Activated CD8-positive, alpha-beta memory T cell treated with anti-CD3 and anti-CD28 coated beads, Interleukin-2, amount 50 U/mL, for 24 hours (primary cell): ENCODE measurements around the gene ITPR3.

Experiments
- DNase-seq: peaks from one replicate; pipeline ENCODE4 v3.0.0-alpha.2; 2020; ENCODE audit errors: extremely low read depth

Gene ITPR3

DNA sequence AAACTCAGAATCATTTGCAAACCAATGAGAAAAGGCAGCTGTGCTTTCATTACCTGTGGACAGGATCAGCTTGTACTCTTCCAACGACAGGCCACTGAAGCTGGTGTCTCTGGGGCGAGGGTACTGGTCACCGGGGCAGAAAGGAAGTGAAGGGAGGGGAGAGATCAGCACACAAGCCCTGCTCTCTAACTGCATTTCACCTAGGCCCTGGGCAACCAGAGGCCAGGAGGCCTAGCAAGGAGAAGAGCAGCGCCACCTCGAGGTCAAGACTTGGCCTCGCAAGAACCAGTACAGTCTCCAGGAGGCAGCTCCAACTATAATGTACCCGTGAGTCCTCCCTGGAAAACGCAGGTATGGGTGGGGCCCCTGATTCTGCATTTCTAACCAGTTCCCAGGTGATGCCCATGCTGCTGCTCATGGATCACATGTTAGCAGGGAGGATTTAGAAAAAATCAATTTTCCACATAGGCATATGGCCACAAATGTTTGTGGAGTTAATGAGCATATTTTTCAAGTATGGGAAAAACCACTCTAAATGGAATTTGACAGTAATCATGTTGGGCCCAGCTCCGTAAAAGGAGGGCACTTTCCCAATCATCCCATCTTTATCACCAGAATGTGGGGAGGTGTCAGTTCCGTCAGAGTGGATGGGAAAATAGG, 79.4 kb downstream of the ITPR3 start:
- DNase-seq: peak; percentile 53

DNA sequence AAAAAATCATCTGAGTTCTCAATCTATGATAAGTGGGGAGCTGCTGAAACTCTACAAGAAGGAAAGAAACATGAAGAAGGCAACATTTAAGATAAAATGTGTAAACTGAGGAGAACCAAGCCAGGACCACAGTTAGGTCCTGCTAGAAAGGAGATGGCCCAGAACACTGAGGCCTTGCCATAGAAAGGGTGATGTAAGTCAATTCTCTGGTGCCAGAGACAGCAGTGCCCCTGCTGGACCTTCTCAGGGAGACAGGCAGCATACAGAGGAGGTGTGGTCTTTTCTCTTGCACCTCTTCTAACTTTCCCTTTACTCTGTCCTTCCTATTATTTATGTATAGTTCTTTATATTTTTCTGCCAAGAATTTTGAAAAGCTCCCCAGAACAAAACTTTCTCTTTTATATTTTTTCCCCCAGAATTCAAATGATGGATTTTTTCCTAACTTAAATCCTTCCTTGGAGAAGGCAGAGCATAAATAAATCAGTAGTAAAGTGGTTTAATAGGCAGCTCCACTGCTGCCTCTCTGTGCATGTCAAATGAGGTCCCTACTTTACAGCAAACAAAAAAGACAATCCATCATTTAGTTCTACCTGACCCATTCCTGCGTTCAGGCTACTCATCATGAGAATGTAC, 81.3 kb downstream of the ITPR3 start:
- no peak for DNase-seq

DNA sequence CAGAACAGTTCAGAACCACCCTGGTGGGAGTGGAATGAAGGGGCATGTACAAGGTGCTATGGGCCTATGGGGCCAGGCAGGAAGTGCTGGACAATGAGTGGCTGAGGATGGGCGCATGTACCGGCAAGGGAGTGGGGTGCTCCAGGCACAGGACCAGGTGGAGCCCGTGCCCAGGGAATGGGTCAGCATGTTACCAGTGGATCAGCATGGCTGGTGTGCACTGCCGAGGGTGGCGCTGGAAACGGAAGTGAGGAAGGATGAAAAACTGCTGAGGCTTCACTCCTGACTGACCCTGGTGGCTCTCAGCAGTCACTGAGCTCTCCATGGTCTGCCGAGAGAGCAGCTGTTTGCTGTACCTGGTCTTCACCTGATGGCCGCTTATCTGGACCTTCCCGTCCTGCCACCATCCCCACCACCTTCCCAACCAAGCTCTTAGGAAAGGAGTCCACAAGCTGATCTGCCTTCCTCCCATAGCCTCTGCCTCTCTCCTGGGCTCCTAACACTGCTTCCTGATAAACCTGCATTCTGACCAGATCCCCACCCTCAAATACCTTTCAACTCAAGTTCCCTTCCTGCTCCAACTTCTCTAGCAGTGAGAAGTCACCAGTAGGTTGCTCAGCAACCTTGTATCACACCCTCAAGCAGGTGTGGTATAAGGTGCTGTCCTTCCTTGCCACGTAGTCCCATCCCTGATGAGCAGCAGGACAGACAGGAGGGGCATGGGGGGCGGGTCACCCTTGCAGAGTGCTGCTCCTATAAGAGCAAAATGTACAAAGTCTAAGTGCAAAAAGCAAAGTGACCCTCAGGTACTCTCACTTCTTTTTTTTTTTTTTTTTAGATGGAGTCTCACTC, 83.3 kb downstream of the ITPR3 start:
- DNase-seq: no peak

DNA sequence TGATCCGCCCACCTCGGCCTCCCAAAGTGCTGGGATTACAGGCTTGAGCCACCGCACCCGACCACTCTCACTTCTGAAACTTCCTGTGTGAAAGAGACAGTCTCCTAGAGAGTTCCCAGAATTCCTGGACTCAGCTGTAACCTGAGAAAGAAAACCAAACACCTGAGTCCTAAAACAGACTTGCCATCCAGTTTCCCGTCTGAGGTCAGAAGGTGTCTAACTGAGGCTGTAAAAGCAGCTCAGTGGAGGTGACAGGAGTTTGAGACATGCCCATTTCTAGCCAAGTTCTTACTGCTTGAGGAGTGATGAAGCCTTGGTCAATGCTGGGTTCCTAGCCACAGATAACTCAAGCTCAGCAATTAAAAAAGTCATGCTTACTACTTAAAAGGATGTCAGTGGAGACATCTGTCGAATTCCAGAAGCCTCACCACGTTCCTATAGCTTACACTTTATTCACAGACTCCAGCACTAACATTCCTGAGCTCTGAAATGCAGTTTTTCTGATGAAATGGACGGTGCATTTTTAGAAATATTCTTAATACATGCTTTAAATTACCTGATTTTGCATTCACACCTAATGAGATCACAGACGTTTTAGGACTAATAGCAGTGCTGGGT, 84.3 kb downstream of the ITPR3 start:
- DNase-seq: no peak

DNA sequence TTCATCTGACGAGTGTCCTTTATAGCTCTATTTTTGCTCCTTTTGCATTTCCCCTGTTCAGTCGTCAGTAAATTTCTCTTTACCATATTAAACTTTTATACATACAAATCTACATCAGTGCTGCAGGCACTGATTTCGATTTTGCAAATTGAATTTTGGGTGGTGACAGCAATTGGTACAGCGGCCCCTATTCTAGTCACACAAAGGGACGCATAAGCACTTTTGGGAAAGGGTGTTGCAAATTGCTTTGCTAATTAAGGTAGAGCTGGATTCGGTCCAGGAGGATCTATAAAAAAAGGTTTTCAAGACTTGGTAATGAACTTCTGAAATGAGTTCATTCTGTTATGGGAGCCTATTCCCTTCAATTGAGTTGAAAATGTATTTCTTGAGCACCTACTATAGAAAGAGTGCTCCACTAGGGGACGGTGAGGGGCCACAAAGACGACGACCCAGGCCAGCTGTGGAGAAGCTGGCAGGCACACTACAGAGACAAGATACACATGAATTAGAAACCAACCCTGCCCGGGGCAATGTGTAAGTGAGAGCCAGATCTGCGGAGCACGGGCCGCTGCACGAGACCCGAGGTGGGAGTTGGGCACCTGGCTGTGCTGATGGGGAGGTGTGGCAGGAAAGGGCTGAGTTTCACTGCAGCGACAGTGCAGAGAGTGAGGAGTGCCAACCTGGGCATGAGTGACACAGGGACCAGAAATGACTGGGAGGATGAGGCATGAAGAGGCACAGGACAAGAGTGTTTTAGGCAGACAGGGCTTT, 85.0 kb downstream of the ITPR3 start:
- no peak for DNase-seq

DNA sequence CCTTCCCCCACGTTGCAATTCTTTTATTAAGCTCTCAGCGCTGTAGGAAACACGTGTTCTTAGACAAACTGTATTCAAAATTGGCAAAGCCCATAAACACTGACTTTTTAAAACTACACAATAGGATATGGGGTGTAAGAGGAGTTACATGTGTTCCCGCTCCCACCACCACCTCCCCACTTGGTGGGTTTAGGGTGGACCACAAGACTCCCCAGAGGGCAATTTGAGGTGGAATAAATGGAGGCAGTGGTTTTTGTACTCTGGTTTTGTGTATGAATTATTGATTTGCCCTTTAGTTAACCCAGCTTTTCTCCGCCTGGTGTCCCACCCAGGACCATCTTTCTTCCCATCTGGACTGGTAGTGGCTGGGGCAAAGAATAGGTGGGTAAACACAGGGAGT, 86.6 kb downstream of the ITPR3 start:
- DNase-seq: no peak

DNA sequence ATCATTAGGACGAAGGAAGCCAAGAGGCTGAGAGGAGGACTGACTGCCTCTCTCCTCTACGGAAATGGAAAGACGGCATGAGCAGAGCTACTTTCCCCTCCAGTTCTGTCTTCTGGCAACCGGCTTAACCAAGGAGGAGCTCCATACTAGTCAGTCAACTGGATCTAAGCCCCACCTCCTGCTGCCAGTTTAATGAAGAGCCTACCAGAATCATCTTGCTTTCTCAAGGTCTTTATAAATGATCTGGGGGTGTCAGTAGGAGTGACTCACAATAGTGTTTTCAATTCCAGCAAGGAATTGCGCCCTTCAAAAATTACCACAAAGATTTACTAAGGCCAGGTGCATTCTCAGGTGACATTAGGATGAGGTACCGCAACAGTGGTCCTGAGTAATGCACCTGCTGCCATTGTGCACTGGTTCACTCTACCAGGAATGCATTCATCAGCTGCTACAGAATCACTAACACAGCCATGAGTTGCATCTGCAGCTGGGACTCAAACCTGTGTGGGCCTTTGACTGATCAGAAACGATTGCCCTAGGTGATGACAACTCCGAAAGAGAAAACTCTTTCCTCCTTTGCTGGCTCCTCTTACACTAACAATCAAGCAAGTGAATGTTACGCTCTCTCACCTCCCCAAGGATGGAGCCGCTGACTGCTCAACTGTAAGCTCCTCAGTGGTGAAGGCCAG, 87.5 kb downstream of the ITPR3 start:
- DNase-seq: no peak

DNA sequence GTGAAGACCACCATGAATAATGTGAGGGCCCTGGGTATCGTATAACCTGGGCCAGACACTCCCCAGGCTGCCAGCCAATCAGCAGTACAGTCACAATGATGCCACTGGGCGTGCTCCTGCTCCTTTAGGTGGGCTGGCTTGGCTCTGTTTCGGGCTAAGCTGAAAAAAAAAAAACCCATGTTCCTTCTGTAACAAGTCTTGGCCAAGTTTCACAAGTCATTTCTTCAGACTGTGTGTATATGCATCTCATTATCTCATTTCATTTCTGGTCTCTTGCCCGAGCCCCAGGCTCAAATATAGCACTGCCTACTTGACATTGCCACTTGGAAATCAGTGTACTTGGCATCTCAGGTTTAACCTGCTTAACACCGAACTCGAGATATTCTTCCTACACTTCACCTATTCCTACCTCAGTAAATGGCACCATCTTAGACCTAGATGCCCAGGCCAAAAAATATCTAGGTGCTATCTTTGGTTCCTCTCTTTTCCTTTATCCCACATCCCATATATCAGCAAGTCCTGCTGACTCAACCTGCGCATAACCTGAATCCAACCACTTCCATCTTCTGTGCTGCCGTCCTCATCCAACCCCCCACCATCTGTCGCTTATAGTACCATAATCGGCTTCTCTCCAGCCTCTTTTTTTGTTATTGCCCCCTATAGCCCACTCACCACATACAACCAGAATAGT, 88.6 kb downstream of the ITPR3 start:
- no peak for DNase-seq

DNA sequence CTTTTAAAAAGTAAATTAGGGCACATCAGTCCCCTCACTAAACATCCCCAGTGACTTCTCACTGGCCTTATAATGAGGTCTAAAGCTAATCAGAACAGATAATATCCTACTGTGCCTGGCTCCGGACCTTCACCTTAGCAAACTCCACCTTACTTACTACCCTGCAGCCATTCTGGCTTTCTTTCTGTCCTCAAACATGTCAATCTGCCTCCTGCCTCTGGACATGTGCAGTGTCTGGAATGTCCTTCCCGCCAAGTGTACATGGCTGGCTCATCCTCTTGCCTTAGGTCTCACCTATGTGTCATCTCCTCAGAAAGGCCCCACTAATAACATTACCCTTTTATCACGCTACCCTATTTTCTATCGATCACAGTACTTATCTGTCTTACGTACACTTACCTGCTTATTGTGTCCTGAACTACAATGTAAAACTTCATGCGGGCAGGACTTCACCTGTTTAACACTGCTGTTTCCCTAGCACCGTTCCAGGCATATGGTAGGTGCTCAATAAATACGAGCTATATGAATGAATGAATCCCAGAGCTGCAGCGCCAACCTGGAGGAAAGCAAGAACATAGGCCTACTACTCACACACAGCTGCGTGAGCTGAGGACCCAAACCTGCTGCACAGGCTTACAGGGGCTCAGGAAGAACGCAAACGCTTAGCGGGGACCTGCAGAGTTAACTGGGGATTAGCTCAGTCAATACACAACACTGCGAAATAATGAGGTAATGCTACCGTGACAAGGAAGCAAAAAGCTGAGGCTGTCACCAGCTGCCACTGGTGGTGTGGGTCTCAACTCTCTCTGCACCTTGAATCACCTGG, 89.4 kb downstream of the ITPR3 start:
- DNase-seq: no peak

DNA sequence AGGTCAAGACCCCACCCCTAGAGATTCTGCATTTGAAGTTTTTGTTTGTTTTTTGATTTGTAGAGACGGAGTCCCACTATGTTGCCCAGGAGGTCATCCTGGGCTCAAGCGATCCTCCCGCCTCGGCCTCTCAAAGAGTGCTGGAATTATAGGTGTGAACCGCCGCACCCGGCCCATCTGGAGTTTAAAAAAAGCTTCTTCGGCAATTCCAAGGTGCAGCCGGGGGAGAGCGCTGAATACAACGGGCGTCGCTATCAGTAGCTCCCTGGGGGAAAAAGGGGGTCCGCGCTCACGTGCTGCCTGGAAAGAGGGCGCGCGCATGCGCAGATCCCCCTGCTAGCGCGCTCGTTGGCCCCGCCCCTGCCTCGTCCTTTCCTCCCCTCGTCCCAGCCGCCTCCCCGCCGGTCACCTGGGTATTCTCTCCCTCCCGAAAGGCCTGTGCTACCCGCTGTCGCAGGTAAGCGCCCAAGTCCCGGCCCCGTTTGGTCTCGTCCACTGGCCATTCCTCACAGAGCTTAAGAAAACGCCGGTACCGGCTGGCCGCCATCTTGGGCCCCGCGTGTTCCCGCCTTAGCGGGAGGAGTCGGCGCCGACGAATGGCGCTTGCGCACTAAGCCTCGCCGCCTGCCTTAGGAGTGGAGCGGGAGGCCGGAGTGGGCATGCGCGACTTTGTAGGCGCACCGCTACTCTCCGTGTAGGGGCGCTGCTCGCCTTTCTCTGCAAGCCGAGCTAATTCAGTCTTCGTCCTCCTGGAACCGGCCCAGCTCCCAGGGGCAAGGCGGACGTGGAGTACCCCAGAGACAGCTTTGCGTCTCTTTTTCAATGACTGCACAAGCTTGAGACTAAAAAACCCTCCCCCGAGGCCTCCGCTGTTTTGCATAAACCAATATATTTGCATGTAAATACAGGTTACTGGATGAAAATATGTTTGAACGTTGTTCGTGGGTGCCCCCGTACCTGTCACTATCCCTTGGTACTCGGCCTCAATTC, 90.3 kb downstream of the ITPR3 start, which contains the start of gene UQCC2:
Gene UQCC2, minus strand, starts transcription at position 561 of the 990 bp plus-strand sequence. Its CDS starts 14 bp downstream, at position 547.
- peak; percentile 92 for DNase-seq

DNA sequence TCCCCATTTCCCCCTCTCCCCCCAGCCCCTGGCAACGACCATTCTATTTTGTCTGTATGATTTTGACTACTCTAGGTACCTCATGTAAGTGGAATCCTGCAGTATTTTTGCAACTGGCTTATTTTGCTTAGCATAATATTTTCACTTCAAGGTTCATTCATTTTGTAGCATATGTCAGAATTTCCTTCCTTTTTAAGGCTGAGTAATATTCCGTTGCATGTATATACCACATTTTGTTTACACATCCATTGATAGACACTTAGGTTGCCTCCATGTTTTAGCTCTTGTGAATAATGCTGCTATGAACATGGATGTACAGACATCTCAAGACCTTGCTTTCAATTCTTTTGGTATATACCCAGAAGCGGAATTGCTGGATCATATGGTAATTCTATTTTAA, 91.8 kb downstream of the ITPR3 start:
- no peak for DNase-seq

DNA sequence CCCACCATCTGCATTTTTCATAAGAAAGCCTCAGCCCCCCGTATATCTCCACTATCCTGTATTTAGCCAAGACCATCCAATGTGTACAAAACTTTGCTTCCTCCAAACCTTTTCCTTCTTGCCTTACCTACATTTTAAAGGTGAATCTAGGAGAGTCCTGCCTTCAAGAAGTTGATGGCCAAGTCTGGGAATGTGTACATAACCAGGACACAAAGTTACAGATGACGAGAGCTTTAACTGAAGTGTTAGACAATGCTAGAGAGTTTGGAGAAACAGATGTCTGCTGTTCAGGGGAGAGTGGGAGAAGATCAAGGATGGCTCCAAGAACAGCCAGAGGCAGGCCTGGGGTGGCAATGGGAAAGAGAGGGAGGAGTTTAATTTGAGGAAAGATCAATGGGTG, 92.7 kb downstream of the ITPR3 start:
- DNase-seq: no peak

DNA sequence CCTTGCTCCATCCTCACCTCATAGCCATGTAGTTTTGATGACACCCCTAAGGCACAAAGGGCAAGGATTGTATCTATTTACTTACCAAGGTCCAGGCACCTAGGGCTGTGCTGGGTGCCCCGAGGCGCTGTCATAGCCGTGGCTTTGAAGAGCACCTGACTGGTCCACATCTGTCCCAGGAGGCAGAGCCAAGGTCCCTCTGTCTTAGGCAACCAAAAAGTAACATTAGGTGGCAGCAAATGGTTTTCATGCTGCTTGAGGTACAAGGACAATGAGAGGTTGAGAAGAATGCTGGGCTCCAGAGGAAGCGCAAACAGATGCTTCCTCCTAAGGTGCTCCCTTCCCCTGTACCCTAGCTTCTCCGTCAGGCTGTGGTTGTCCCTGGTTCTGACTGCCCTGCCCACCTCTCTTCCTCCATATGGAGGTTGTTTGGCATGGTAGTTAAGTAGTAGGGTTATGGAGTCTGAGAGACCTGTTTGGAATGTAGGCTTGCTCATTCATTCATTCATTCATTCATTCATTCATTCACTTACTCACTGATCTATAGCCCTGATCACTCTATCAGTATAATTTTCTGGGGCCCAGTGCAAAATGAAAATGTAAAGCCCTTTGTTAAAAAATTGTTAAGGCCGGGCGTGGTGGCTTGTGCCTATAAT, 93.4 kb downstream of the ITPR3 start:
- no peak for DNase-seq

DNA sequence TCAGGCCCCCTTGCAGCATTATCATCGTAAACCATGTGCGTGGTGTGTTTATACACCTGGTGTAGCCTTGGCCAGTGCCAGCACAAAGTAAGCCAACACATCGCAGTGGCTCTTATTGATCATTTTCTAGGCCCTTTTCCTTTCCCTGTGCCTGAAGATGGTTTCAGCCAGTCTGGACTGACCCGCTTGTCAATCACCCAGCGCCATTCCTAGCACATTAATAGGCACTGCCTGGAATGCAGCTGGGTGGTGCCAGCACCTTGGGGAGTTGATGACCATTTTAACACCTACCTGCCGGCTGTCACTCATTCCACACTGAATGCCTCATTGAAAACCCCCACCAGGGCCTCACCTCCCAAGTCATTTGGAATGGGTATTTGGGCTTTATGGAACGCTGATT, 95.3 kb downstream of the ITPR3 start:
- no peak for DNase-seq

DNA sequence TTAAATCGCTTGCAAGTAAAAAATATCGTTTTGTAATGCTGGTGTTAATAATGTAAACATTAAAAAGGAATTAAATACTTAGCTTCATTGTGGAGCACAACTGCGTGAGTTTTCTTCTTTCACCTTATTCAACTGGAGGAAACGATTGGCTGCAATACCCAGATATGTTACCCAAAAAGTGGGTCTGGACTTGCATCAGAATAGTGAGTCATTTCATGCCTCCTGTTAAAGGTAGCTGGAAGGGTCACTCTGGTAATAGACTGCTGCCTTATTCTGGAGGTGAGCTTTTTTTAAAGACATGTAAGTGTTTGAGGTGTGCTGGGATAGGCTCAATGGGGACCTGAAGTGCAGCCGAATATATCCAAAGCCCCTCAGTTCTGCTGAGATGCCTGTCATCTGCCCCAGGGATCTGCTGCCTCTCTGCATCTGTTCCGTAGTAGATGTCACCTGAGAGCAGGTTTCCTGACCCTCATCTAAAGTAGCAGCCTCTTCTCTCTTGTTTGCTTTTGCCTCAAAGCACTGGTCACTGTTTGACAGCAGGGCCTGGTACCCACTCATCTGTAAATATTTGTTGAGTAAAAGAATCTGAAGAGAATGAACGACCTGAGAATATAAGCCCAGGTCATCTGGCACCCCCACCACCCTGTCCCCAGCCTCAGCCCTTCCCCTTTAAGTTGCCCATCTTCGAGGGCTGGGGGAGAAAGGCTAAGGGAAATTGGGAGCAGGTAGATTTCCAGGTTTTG, 95.9 kb downstream of the ITPR3 start:
- no peak for DNase-seq

DNA sequence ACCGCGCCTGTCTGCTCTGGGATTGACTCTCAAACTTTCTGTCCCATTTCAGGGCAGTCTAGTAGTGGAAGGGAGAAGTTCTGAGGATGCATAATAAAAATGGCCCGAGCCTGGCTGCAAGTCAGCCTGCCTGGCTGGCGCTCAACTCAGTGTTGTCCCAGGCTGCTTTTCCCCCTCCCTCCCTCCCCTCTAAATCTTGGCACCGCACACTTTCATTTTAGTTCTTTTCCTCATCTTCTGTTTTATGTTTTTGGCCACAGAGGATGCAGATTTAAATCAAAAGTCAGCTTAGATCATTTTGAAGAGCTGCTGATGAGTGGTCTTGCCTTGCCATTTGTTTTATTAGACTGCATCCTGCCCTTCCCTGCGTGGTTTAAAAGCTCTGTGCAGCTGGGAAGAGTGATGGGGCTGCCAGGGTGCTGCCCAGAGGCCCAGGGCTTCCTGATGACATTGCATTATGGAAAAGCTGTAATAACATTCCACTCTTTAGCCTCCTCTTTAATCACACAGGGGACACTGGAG, 96.9 kb downstream of the ITPR3 start:
- no peak for DNase-seq

DNA sequence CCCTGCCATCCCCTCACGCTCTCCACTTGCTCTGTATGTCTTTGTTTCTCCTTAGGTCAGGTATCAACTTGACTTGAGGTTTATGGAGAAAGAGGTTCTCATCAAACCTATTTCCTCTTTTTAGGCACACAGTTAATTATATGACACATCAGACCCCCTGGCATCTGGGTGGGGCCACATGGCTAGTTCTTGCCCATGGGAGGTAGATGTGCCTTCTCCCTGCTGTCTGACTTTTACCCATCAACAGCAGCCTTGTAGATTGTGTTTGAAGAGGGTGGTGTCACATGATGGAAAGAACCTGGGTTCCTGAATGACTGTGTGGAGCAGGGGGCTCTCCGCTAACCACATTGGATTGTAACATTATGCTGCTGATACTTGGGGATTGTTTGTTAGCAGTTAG, 97.6 kb downstream of the ITPR3 start:
- DNase-seq: no peak
